ENCODE data around the gene SYNCRIP.
"Not testable (repeated sequence)": the region's sequence is repeated elsewhere in the genome, so short reads cannot be mapped to it uniquely, and the experiment has no call there.

SYNCRIP gene

GRCh38 chr6:85600713-85601313, 41.9 kb downstream of the SYNCRIP start:
- in situ Hi-C loops (cut with MboI; ENCODE audit: low sequenced_read_pairs) = no loop called here

- in situ Hi-C loops (cut with MboI; ENCODE audit: low sequenced_read_pairs) = no loop called here
Observed at GRCh38 chr6:85594197-85594930, 48.3 kb downstream of the SYNCRIP start.

GRCh38 chr6:85593438-85594196, 49.1 kb downstream of the SYNCRIP start, which contains the start of gene SNX14:
Gene SNX14, minus strand, starts transcription at chr6:85593858. Its CDS starts 140 bp downstream, at chr6:85593718.
- in situ Hi-C loops (cut with MboI; ENCODE audit: low sequenced_read_pairs) = no loop called here

- in situ Hi-C loops (cut with MboI; ENCODE audit: low sequenced_read_pairs) = no loop called here
Observed at GRCh38 chr6:85592033-85592432, 50.7 kb downstream of the SYNCRIP start.

- in situ Hi-C loops (cut with MboI; ENCODE audit: low sequenced_read_pairs) = no loop called here
Observed at GRCh38 chr6:85591207-85591606, 51.5 kb downstream of the SYNCRIP start.

- in situ Hi-C loops (cut with MboI; ENCODE audit: low sequenced_read_pairs) = no loop called here
Observed at GRCh38 chr6:85585741-85586140, 56.9 kb downstream of the SYNCRIP start.

GRCh38 chr6:85582832-85583231, 59.9 kb downstream of the SYNCRIP start:
- in situ Hi-C loops (cut with MboI; ENCODE audit: low sequenced_read_pairs) = not testable (repeated sequence)

- in situ Hi-C loops (cut with MboI; ENCODE audit: low sequenced_read_pairs) = no loop called here
Observed at GRCh38 chr6:85581572-85581971, 61.1 kb downstream of the SYNCRIP start.

- in situ Hi-C loops (cut with MboI; ENCODE audit: low sequenced_read_pairs) = no loop called here
Observed at GRCh38 chr6:85580878-85581267, 61.8 kb downstream of the SYNCRIP start.

GRCh38 chr6:85580118-85580877, 62.4 kb downstream of the SYNCRIP start:
- in situ Hi-C loops (cut with MboI; ENCODE audit: low sequenced_read_pairs) = no loop called here

GRCh38 chr6:85579581-85579980, 63.1 kb downstream of the SYNCRIP start:
- in situ Hi-C loops (cut with MboI; ENCODE audit: low sequenced_read_pairs) = no loop called here

- in situ Hi-C loops (cut with MboI; ENCODE audit: low sequenced_read_pairs) = no loop called here
Observed at GRCh38 chr6:85576476-85576875, 66.2 kb downstream of the SYNCRIP start.

GRCh38 chr6:85574932-85575598, 67.6 kb downstream of the SYNCRIP start:
- in situ Hi-C loops (cut with MboI; ENCODE audit: low sequenced_read_pairs) = no loop called here

- in situ Hi-C loops (cut with MboI; ENCODE audit: low sequenced_read_pairs) = no loop called here
Observed at GRCh38 chr6:85569323-85569722, 73.4 kb downstream of the SYNCRIP start.

GRCh38 chr6:85568411-85568810, 74.3 kb downstream of the SYNCRIP start:
- in situ Hi-C loops (cut with MboI; ENCODE audit: low sequenced_read_pairs) = no loop called here

GRCh38 chr6:85565736-85566135, 77.0 kb downstream of the SYNCRIP start:
- in situ Hi-C loops (cut with MboI; ENCODE audit: low sequenced_read_pairs) = no loop called here

GRCh38 chr6:85564223-85564622, 78.5 kb downstream of the SYNCRIP start:
- in situ Hi-C loops (cut with MboI; ENCODE audit: low sequenced_read_pairs) = not testable (repeated sequence)

All from HL-60/S4 treated with phorbol 12-myristate 13-acetate at 8.2 ng/mL for 4 days and 3 days (cell line).